ENCODE measurements around the gene DCDC1.

The DCDC1 gene

GRCh38 chr11:31131760-31132159 lies 237.8 kb downstream of the DCDC1 start:
- intact Hi-C loops (cut with DNase I; ENCODE audit: low total_unique reads), result no loop called here
- Histone ChIP-seq H3K27ac (no peak overlapping the region), H3K36me3 (no peaks in the 10 kb centered on the region), H3K9me3 (no peaks in the 10 kb centered on the region), H3K27me3 (no peaks in the 10 kb centered on the region), H3K4me3 (no peak overlapping the region), H3K4me1 (no peaks in the 10 kb centered on the region)
- TF ChIP-seq CTCF (IDR thresholded peaks at IDR 0.05), result no peak
- no peak for DNase-seq

GRCh38 chr11:31127290-31127689 lies 242.2 kb downstream of the DCDC1 start:
- H3K9me3 ChIP-seq, result peaks cover 0 to 4% (median 0%) of the 10 kb centered on the region in 3 donors
- no peak for TF ChIP-seq CTCF (IDR thresholded peaks at IDR 0.05)
- intact Hi-C loops (cut with DNase I; ENCODE audit: low total_unique reads), result no loop called here
- no peaks in the 10 kb centered on the region for H3K4me1 ChIP-seq
- DNase-seq, result no peak
- no peaks in the 10 kb centered on the region for H3K36me3 ChIP-seq
- no peaks in the 10 kb centered on the region for H3K27me3 ChIP-seq
- no peak overlapping the region for H3K4me3 ChIP-seq
- no peak overlapping the region for H3K27ac ChIP-seq

GRCh38 chr11:31120428-31120827 lies 249.1 kb downstream of the DCDC1 start:
- Histone ChIP-seq H3K27ac (no peak overlapping the region), H3K27me3 (no peaks in the 10 kb centered on the region), H3K4me3 (no peak overlapping the region), H3K4me1 (no peaks in the 10 kb centered on the region), H3K9me3 (peaks cover 0 to 4% (median 0%) of the 10 kb centered on the region in 3 donors), H3K36me3 (no peaks in the 10 kb centered on the region)
- intact Hi-C loops (cut with DNase I; ENCODE audit: low total_unique reads), result no loop called here
- no peak for TF ChIP-seq CTCF (IDR thresholded peaks at IDR 0.05)
- DNase-seq, result no peak

GRCh38 chr11:31118566-31118965 lies 251.0 kb downstream of the DCDC1 start:
- Histone ChIP-seq H3K9me3 (no peaks in the 10 kb centered on the region), H3K27ac (no peak overlapping the region), H3K27me3 (no peaks in the 10 kb centered on the region), H3K4me1 (no peaks in the 10 kb centered on the region), H3K36me3 (no peaks in the 10 kb centered on the region), H3K4me3 (no peak overlapping the region)
- no peak for DNase-seq
- intact Hi-C loops (cut with DNase I; ENCODE audit: low total_unique reads), result no loop called here
- TF ChIP-seq CTCF (IDR thresholded peaks at IDR 0.05), result no peak

GRCh38 chr11:31117038-31117437 lies 252.5 kb downstream of the DCDC1 start:
- H3K27me3 ChIP-seq, result no peaks in the 10 kb centered on the region
- intact Hi-C loops (cut with DNase I; ENCODE audit: low total_unique reads), result no loop called here
- no peak for DNase-seq
- no peaks in the 10 kb centered on the region for H3K4me1 ChIP-seq
- no peaks in the 10 kb centered on the region for H3K36me3 ChIP-seq
- no peak overlapping the region for H3K27ac ChIP-seq
- H3K4me3 ChIP-seq, result no peak overlapping the region
- TF ChIP-seq CTCF (IDR thresholded peaks at IDR 0.05), result no peak
- no peaks in the 10 kb centered on the region for H3K9me3 ChIP-seq

- H3K27ac ChIP-seq, result no peak overlapping the region
- no peak for DNase-seq
- H3K9me3 ChIP-seq, result no peaks in the 10 kb centered on the region
- no peaks in the 10 kb centered on the region for H3K27me3 ChIP-seq
- H3K36me3 ChIP-seq, result no peaks in the 10 kb centered on the region
- intact Hi-C loops (cut with DNase I; ENCODE audit: low total_unique reads), result no loop called here
- no peak overlapping the region for H3K4me3 ChIP-seq
- no peaks in the 10 kb centered on the region for H3K4me1 ChIP-seq
- TF ChIP-seq CTCF (IDR thresholded peaks at IDR 0.05), result no peak
These were observed 255.1 kb downstream of the DCDC1 start for GRCh38 chr11:31114442-31114841.

Measured in tibial artery (tissue), 4 donors.